Ovary (tissue), 9 donors: ENCODE data around the gene EEF1A2. TPM values are rescaled to one million over a fixed set of nuclear protein-coding genes. Genes with fewer than 3 reads are reported as not detected.

ENCODE experiments used
- DNase-seq, 5 donors: peaks; one replicate each; pipeline ENCODE4 v3.0.0-alpha.2; 2019 to 2020
- H3K27ac ChIP-seq, 2 donors: fragments of 200-600 bp; one replicate each; pipeline versions ENCODE4 v1.5.1 to v1.8.0; 2019 to 2022
- H3K27me3 ChIP-seq: fragments of 200-600 bp; one replicate; pipeline ENCODE4 v1.8.0; 2022
- H3K36me3 ChIP-seq: fragments of 200-600 bp; sonication (generic); one replicate; pipeline ENCODE4 v1.5.1; 2019
- H3K4me1 ChIP-seq: one replicate; pipeline ENCODE4 v1.8.1; 2013; ENCODE audit warnings: mild to moderate bottlenecking, moderate library complexity; ENCODE audit not compliant: insufficient read depth
- H3K4me3 ChIP-seq: fragments of 200-600 bp; sonication (generic); one replicate; pipeline ENCODE4 v1.5.1; 2017
- H3K9me3 ChIP-seq, 2 donors: fragments of 200-600 bp in 1 of 2; sonication (generic) in 1 of 2; one replicate each; pipeline versions ENCODE4 v1.5.1 to v1.8.1; 2013 to 2019; ENCODE audit warnings: mild to moderate bottlenecking in 1 of 2, moderate library complexity in 1 of 2
- CTCF ChIP-seq, 3 donors: fragments of 450-650 bp in 2 of 3; fragments of 200-600 bp in 1 of 3; IDR thresholded peaks; one replicate each; pipeline versions ENCODE4 v1.5.1 to v1.8.0; 2016 to 2022; ENCODE audit warnings: antibody characterized with exemption in 3 of 3, mild to moderate bottlenecking in 1 of 3
- EP300 ChIP-seq: sonication (generic); formaldehyde crosslinking; IDR thresholded peaks from one replicate; pipeline ENCODE4 v1.6.1; 2017; ENCODE audit warnings: antibody characterized with exemption
- POLR2A ChIP-seq: fragments of 450-650 bp; IDR thresholded peaks from one replicate; pipeline ENCODE4 v1.6.1; 2017; ENCODE audit warnings: antibody characterized with exemption, mild to moderate bottlenecking, moderate library complexity
- WGBS, 3 donors: extraction: QIAGEN DNeasy Blood & Tissue Kit in 1 of 3; methylation state at CpG; one replicate each; pipeline versions ENCODE4 v1.1.5 to v1.1.7; 2013 to 2017; 5-methylcytosine and 5-hydroxymethylcytosine counted together
- intact Hi-C, 4 donors: fragments of 100-400 bp; cut with DNase I; formaldehyde crosslinking; loops; one replicate each; pipeline versions ENCODE4 v1.11.0 to v1.15.1; 2022 to 2023
- polyA plus RNA-seq, 2 donors: library from polyadenylated mRNA; stranded (reverse); fragments of 200-250 nt in 1 of 2; fragments of 350-450 nt in 1 of 2; fragmentation: Illumina TruSeq in 1 of 2; extraction: RNeasy Lipid Tissue Mini Kit (QIAGEN cat#74804) in 1 of 2; gene quantifications; one replicate each; pipeline ENCODE4 v1.2.3, GENCODE V29; 2013 to 2014
- total RNA-seq, 7 donors: library from RNA; depleted of rRNA in 2 of 7; stranded (reverse); fragments of >200 nt in 2 of 7; fragmentation: NEBNext Ultra II Directional in 3 of 7; extraction: Animal tissue kit (Norgen Biotek cat#: 25700) in 3 of 7; gene quantifications; one replicate each; pipeline versions ENCODE4 v1.1.0 to v1.2.4, GENCODE V29; 2016 to 2023
- donor health status: DM: no; HTN: no; CAD: no; lungs with moderate emphysema.
- donor health status: DM: no; HTN: no; CAD: no.
- donor health status: Bipolar disorder and iron deficiency.
- donor health status: DM: yes; HTN: yes; CAD: no.
- donor health status: DM: no; HTN: no; CAD: no.
- donor health status: DM: yes; HTN: yes; CAD: no.

Gene EEF1A2
- total and polyA plus RNA-seq, 9 donors: 0.25 to 1.3 (median 0.69) TPM

- intact Hi-C loops: no loop called here
- H3K27ac ChIP-seq: no peak overlapping the region
- no peak overlapping the region for H3K4me3 ChIP-seq
- H3K27me3 ChIP-seq: no peaks in the 10 kb centered on the region
- peaks cover 10% of the 10 kb centered on the region for H3K4me1 ChIP-seq
- TF ChIP-seq POLR2A: no peak
- no peak for TF ChIP-seq CTCF (IDR thresholded peaks at IDR 0.05)
- TF ChIP-seq EP300: no peak
- WGBS, 3 donors: 88 to 96% (median 90%) methylated on average over 11 of the region's 11 CpGs
- no peaks in the 10 kb centered on the region for H3K36me3 ChIP-seq
- no peaks in the 10 kb centered on the region for H3K9me3 ChIP-seq
- DNase-seq: peak in 3 of 5 donors; percentile 45 to 55 (median 48)
These were observed 24.2 kb upstream of the EEF1A2 start for GRCh38 chr20:63522981-63523611.

GRCh38 chr20:63522091-63522868 is 23.4 kb upstream of the EEF1A2 start:
- H3K27me3 ChIP-seq: no peaks in the 10 kb centered on the region
- H3K36me3 ChIP-seq: no peaks in the 10 kb centered on the region
- peaks cover 10% of the 10 kb centered on the region for H3K4me1 ChIP-seq
- H3K4me3 ChIP-seq: no peak overlapping the region
- TF ChIP-seq POLR2A: no peak
- no peak for TF ChIP-seq EP300
- TF ChIP-seq CTCF (IDR thresholded peaks at IDR 0.05): no peak
- 58 to 65% (median 59%) methylated on average over 12 to 13 of the region's 13 CpGs for WGBS, 3 donors
- no peaks in the 10 kb centered on the region for H3K9me3 ChIP-seq
- no peak overlapping the region for H3K27ac ChIP-seq
- peak in 2 of 5 donors; percentile 38 to 40 for DNase-seq
- intact Hi-C loops: no loop called here

- DNase-seq: peak in 1 of 5 donors; percentile 46
- WGBS, 3 donors: 8 to 20% (median 10%) methylated on average over 18 to 23 of the region's 23 CpGs
- TF ChIP-seq POLR2A (no peak), EP300 (no peak), CTCF (IDR thresholded peaks at IDR 0.05) (no peak)
- H3K4me1 ChIP-seq: peaks cover 10% of the 10 kb centered on the region
- intact Hi-C loops: no loop called here
- no peaks in the 10 kb centered on the region for H3K9me3 ChIP-seq
- peak overlapping the region; percentile 69 for H3K4me3 ChIP-seq
- no peaks in the 10 kb centered on the region for H3K27me3 ChIP-seq
- H3K36me3 ChIP-seq: no peaks in the 10 kb centered on the region
- H3K27ac ChIP-seq: peak overlapping the region in 1 of 2 donors; percentile 92
These were observed 22.7 kb upstream of the EEF1A2 start for GRCh38 chr20:63521602-63522001.

GRCh38 chr20:63520934-63521601 is 22.2 kb upstream of the EEF1A2 start:
- peak; percentile 71 to 86 (median 81) for DNase-seq
- Histone ChIP-seq H3K27me3 (no peaks in the 10 kb centered on the region), H3K36me3 (no peaks in the 10 kb centered on the region), H3K9me3 (no peaks in the 10 kb centered on the region), H3K4me3 (peak overlapping the region; percentile 69), H3K4me1 (peaks cover 10% of the 10 kb centered on the region), H3K27ac (peak overlapping the region; percentile 54 to 92)
- TF ChIP-seq EP300 (no peak), POLR2A (no peak), CTCF (IDR thresholded peaks at IDR 0.05) (no peak)
- intact Hi-C loops: no loop called here
- 1% methylated on average over 29 to 68 of the region's 68 CpGs for WGBS, 3 donors
